ENCODE measurements around the gene METTL9.

GRCh38 chr16:21685034-21685455 lies 85.7 kb downstream of the METTL9 start:
- no peak for TF ChIP-seq CTCF (IDR thresholded peaks at IDR 0.05)
- no peak for TF ChIP-seq POLR2A (IDR thresholded peaks at IDR 0.05)
- TF ChIP-seq EP300 (IDR thresholded peaks at IDR 0.05), result no peak

Measured in ovary (tissue), 3 donors.